ENCODE measurements around the gene LCLAT1.

The LCLAT1 gene

DNA sequence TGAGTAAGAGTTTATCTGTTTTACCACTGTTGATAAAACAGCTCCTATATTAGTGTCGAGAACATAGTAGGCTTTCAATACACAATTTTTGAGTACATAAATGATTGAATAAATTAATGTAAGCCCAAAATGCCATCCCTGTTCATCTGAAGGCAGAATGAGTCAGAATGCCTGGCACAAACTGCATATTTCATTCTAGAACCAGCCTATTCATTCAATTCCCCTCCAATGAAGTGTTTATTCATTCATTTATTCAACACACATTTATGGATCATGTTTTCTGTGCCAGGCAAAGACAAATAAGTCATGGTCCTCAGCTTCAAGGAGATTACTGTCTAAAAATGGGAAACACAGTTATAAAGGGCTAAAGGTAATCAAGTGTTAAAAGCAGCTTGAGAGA, 22.8 kb upstream of the LCLAT1 start:
- no peak for DNase-seq

DNA sequence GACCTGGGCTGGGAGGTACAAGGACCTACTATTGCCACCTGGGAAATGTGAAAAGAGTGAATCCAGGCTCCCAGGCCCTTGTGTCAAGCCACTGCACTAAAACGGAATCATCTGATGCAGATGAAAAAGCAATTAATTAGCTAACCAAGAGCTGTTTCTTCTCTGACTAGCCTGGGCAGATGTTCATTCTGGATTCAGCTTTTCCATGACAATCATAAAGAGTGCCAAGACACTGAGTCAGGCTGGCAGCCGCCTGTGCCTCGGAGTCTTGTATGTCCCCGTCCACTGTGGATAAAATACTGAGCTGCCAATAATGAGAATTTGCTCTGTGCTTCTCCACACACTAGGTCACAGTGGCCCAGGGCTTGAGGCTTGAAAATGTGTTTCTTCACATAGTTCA, 21.7 kb upstream of the LCLAT1 start:
- DNase-seq, result no peak

DNA sequence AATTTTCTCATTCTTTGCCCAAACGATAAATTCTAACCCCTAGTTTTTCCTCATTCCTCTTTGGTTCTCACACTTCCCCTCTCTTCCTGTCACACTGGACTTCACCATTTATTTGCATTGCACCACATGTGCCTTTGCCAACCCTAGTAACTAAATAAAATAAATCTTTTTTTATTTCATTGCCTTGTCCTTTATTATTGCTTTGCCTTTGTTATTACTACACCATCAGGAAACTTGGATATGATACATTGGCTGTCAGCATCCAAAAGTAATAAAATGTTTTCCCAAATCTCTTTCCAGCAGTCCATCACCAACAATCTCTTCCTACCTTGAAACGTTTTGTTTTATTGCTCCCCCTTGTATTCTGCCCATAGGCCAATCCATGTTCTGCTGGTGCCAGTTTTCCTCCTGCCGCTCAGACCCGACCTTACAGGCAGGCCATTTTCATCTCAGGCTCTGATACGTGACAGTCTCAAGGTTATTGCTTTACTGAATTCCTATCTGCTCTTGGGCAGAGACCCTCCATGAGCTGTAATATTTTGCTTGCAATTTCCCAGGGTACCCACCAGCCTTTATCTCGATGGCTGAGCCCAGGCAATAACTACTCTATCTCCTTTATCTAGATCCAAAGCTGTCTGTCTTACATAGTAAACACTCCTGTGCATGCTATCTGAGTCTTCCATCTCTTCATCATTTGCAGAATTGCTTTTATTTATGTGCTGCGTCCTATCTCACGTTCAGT, 19.3 kb upstream of the LCLAT1 start:
- DNase-seq, result no peak

DNA sequence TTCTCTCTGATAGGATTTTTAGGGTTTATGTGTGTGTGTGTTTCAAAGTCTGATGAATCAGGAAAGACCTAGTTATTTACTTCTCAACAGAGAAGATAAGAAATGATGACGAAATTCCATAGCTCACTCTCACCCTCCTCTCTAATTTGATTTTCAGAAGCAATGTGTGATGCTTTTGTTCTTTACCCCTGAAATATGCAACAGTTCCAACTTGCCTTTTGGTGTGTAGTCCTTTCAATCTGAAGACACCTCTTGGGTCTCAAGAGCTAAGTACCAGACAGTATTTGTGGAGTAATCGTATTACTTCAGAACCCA, 18.7 kb upstream of the LCLAT1 start:
- peak in 1 of 6 experiments; percentile 24 for DNase-seq

DNA sequence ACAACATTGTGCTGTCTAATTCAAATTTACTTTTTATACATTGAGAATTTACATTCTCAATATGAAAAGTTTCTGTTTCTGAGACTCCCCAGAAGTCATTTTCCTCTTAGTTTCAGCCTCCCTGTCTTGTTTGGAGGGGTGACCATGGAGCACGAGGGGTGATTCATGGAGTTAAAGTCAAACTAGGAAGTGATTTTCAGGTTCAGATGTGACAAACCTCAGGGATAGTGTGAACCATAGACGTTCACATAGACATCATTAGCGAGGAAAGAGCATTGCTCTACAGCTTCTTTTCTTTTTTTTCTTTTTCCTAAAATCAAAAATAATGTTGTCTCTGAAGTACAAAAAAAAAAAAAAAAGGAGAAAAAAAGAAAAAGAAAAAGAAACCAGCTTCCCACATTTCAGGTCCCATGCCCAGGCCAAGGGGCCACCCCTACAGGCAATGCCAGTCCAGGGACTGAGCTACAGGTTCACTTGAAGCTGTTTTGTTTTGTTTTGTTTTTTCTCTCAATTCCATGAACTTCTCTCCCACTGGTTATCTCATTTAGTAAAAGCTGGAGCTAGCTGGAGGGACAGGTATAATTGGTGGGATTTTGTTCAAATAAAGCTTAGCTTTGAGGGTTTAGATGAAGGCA, 18.1 kb upstream of the LCLAT1 start:
- DNase-seq, result no peak

DNA sequence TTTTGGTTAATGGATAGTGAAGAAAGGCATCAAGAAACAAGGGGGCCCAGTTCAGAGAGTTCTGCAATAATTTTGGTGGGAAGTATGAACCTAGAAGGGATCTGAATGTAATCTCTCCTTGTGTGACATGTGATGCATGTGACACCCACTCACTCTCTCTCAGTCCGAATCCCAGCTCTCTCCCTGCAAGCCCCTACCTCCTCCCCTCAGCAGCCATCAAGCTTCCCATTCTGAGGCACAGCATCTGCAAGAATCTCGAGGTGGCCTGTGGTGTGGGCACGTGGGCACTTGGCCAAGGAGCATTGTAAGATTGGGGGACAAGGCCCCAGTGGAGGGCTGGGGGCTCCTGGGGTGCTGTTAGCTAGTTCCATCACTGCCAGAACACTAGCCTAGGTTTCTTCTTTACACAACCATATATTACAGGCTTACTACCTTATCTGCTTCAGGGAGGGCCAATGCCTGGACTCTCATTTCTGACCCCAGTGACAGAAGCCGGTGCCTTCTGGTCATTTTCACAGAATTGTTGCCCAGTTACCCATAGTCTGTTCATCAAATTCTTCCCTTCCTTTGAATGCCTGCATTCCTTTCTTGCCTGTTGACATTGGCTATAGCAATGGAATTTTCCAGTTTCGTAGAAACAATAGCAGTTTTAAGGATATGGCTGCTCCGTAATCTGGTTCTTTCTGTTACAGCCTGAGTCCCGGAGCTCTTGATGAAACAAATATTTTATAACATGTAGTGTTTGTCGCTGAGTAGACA, 13.3 kb upstream of the LCLAT1 start:
- DNase-seq, result no peak

DNA sequence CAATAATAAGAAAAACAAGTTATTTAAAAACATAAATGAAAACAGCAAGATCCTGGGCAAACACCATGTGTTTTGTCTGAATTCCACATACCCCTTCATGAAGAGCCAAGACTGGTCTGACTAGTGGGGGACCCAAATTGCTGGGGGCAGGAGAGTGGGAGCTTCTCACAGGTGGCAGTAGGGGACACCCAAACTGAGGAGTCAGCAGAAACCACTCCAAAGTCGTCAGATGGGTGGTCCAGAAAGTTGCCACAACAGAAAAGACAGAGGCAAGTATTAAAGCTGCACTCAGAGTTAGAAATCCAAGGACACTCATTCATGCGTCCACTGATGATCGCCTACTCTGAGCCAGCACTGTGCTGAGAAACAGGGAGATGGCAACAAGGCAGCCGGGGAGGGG, 12.3 kb upstream of the LCLAT1 start:
- no peak for DNase-seq

DNA sequence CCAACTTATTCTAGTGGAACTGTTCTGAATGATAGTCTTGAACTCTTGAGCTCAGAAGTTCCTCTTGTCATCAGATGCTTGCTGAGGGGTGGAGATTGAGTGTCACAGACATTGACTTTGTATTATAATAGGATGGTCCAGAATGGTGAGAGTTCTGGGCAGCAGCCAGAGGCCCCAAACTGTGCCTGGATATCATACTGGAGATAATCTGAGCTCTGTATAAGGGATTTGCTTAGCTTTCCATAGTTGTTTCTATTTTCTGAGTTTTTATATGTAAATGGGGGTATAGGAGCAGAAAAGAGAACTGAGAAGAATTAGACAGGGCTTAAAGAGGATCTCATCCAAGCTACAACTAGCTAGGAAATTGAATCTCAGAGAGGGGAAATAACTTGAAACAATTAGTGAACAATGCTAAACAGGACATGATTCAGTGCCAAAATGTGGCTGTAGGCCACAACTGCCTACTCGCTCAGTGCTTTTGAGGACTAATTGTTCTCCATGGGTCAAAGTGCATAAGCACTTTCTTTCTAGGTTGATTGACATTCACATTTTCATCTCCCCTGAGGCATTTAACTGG, 10.1 kb upstream of the LCLAT1 start:
- DNase-seq, result no peak

DNA sequence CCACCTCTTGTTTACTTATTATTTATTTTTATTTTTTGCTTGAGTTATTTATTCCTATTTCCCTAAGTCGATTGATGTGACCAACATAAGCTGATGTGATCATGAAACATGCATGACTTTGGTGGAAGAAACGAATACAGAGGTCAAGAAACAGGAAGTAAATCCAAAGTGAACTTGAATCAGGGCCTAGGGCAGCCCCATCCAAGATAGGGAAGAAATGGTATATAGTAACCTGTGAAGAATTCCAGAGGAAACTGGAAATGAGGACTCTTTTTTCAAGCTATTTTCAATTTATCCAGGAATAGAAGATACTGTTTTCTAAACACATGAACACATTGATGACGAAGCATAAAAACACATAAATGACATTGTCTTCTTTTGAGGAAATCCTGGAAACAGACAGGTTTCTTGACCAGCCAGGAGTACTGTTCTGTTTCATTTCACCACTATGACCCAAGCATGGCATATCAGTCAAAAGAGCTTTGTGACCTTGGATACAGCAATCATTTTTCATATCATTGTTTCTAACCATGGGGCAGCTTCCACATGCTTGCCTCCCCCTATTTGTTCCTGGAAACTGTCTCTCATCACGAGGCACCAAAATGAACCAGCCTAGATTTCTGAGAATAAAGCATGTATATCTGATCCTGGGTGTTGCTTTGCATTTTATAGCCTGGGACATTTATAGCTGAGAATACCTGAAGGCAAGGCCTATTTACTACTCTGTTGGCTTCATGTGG, 9.1 kb upstream of the LCLAT1 start:
- no peak for DNase-seq

DNA sequence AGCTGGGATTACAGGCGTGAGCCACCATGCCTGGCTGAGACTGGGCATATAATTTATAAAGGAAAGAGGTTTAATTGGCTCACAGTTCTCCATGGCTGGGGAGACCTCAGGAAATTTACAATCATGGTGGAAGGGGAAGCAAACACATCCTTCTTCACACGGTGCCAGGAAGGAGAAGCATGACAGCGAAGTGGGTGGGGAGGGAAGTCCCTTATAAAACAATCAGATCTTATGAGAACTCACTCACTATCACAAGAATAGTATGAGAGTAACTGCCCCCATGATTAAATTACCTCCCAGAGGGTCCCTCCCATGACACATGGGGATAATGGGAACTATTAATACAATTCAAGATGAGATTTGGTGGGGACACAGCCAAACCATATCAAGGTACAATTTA, 7.8 kb upstream of the LCLAT1 start:
- no peak for DNase-seq

DNA sequence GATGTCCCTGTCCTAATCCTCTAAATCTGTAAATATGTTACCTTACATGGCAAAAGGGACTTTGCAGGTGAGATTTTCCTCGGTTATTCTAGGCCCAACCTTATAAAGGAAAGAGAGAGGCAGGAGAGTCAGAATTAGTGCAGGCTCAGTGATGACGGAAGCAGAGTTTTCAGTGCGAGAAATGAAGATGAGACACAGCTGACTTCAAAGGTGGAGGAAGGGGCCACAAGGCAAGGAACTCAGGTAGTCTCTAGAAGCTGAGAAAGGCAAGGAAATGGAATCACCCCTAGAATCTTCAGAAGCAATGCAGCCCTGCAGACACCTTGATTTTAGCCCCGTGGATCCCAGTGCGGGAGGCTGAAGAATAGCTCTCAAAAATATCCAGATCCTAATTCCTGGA, 7.2 kb upstream of the LCLAT1 start:
- DNase-seq, result peak in 5 of 6 experiments; percentile 4 to 72 (median 67)

DNA sequence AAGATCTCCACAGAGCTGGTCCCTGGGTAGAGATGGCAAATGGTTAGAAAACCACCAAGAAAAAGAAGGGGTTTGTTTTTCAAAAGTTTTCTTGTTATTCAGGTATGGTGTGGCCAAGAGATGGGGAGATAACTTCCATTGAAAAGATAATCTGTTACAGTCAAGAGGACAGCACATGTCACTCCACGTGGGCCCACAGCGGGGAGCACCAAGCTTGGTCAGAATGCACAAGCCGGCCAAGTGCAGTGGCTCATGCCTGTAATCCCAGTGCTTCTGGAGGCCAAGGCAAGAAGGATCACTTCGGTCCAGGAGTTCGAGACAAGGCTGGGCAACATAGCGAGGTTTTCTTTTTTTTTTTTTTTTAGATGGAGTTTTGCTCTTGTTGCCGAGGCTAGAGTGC, 6.0 kb upstream of the LCLAT1 start:
- no peak for DNase-seq

DNA sequence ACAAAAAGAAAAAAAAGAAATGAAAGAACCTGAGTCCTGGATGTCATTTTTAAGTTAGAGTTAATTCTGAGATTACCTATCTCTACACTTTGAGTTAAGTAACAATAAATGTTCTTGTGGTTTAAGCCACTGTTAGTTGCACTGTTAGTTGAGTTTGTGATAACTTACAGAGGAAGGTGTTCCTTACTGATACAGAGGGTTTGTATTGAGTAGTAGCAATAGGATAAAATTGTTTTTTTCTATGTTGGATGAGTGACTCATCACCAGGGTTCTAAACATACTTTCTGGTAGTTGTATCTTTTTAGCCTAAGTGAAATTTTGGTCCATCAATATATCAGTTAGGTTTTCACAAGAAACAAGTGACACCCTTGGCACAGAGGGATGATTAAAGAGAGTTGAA, 4.0 kb upstream of the LCLAT1 start:
- no peak for DNase-seq

DNA sequence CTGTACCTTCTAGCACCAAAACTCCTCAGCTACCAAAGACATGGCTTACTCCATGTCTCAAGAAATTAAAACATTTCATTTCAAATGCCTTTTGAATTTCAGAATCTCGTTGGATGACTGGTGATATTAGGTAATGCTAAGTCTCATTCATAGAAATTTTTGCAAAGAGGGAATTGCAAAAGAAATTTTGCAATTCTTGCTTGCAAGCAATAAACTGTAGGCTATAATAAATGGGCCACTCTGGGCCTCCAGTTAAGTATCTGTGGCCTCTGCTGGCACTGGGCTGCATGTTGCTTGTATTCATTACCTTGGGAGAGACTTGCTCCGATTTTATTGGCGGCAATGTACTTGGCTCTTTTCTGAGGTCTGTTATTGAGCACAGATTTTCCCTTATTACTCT, 2.8 kb upstream of the LCLAT1 start:
- no peak for DNase-seq

DNA sequence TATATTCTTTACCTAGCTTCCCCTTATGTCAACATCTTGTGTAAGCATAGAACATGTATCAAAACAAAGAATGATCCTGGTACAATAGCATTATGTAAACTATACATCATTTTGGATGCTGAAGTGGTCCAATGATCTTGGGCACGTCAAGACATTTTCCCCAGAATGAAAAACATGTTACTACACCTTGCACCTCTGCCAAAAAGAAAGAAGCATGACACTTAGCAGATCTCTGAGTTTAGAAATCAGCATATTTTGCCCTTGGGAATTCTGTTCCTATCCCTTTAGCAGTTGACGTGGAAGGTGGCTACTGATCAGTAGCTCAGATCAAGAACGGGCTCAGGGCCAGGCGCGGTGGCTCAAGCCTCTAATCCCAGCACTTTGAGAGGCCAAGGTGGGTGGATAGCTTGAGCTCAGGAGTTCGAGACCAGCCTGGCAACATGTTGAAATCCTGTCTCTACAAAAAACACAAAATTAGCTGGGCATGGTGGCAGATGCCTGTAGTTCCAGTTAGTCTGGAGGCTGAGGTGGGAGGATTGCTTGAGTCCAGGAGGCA, 1.7 kb upstream of the LCLAT1 start:
- DNase-seq, result no peak

DNA sequence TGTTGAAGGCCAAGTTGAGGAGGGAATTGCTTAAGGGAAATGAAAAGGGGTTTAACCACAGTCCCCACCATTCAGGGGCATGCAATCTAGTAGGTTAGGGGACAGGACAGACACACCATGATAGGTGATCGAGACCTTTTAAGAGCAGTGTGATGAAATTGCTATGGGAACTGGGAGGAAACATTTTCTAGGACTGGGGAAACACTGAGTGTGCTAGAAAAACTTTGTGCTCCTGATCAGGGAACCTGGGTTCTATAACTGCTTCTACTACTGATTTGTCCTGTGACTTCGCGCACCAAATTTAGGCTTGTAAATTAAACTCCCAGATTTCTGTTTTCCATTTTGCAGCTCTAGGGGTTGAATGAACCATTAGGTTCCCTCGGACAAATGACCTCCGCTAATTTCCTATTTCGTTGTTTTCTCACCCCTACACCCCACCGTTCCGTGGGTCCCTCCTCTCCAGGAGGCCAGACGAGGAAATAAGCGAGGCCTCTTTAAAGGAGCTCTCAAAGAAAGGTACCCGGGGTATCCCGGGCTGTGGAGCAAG, 371 bp upstream of the LCLAT1 start:
- no peak for DNase-seq

DNA sequence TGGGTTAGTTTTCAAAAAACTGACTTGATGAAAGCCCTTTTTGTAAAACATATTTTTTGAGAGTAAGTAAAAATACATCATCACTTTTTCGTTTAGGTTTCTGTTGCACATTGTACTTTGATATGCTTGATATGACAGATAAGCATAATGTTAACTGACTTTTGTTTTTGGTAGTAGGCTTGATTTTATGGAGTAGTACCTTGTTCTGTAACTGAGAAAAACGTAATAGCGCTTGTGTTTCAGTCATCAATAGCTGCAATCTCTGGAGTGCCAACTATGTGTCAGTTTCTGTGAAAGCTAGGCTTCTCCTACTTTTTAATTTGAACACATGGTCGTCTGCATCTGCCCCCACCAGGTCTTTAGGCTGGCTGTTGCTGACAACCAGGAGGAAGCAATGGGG, 1.3 kb downstream of the LCLAT1 start:
- no peak for DNase-seq

DNA sequence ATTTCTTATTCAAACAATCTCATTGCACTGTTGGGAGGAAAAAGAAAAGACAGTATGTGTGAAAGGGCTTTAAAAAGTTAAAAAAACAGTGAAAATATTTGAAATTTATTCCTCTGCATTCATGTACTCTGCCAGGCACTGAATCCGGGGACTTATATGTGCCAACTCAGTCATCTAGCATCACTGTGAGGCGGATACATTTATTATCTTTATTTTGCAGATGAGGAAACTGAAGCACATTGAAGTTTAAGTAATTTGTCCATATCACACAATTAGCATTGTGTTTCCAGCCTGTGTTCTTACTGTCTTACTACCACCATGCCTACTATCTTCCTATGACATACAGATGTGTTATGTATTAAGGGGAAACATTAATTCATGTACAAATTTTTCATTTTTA, 1.8 kb downstream of the LCLAT1 start:
- DNase-seq, result no peak

DNA sequence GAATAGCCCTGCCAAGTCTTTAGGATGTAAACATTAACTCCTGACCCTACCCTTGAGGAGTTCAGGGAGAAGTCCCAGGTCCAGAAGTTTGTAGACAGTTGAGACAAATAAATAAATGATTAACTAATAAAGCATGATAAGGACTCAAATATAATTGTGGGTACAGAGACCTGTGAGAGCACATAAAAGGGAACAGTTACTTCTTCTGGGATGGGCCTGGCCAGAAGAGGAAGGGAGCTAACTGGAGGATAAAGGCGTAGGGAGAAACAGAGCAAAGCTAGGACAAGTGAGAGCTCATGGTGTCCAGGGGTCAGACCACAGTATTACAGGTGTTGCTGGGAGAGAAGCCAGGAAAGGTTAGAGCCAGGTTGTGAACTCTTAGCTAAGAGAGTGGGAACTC, 3.0 kb downstream of the LCLAT1 start:
- DNase-seq, result no peak

DNA sequence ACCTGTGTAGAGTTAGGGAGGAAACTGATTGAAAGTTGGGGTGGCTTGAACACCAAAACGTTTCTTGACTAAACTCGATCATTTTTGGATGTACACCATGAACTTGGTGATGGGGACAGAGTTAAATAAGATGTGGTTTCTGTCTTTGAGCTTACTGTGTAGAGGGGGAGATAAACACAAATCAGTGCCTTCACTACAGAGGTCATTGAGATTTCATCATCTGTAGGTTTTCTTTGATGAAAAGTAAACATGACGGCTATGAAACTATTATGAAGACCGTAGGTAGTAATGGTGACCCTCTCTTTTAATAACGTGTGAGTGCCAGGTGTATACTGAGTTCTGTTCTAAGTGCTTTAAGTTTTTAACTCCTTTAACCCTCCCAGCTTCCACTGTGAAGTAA, 6.5 kb downstream of the LCLAT1 start:
- no peak for DNase-seq

DNA sequence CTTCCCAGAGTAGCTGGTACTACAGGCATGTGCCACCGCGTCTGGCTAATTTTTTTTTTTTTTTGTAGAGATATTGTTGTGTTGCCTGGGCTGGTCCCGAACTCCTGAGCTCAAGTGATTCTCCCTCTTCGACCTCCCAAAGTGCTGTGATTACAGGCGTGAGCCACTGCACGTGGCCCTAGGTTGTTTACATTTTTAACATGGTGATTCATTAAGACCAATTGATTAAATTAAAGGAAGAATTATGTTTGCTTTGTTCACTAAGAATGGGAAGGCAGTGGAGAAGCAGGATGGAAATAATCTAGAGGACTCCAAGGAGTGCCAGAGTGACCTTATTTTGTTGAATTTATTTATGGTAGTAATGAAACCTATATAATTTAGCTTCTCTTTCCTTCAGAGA, 7.5 kb downstream of the LCLAT1 start:
- DNase-seq, result no peak

DNA sequence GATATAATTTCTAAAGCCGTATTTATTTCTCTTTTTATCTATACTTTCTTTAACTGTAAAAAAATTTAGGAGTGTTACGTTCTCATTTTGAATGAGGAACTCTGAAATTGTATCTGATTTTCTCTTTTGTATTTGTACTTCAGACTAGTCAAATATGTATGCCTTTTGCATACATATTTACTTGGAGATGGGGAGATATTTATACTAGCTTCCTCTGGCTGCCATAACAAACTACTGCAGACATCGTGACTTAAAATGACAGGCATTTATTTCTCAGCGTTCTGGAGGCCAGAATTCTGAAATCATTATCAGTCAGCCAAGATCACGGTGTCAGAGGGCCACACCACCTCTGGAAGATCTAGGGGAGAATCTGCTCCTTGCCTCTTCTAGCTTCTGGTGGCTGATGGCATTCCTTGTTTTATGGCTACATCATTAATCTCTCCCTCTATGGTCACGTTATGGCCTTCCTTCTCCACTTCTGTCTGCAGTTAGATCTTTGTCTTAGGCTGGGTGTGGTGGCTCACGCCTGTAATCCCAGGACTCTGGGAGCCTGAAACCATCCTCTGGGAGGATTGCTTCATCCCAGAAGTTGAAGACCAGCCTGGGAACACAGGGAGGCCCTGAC, 8.2 kb downstream of the LCLAT1 start:
- no peak for DNase-seq

All from stimulated activated naive CD4-positive, alpha-beta T cell (primary cell).